Transverse colon (tissue), 3 donors: ENCODE measurements around the gene NMT2.

Experiments used
- POLR2A ChIP-seq: fragments of 450-650 bp; IDR thresholded peaks from one replicate; pipeline ENCODE4 v1.6.1; 2016; ENCODE audit warnings: antibody characterized with exemption, mild to moderate bottlenecking, moderate library complexity
- TF ChIP-seq, protein P1 (sequence below), 5 experiments: fragments of 200-600 bp in 3 of 5; fragments of 450-650 bp in 2 of 5; sonication (generic) in 3 of 5; IDR thresholded peaks; 1 replicate in 2 of 5; 2 replicates in 3 of 5; pipeline ENCODE4 v1.5.1; 2016 to 2017; ENCODE audit warnings: antibody characterized with exemption in 5 of 5, inconsistent platforms in 3 of 5, mild to moderate bottlenecking in 2 of 5, moderate library complexity in 1 of 5

DNA sequence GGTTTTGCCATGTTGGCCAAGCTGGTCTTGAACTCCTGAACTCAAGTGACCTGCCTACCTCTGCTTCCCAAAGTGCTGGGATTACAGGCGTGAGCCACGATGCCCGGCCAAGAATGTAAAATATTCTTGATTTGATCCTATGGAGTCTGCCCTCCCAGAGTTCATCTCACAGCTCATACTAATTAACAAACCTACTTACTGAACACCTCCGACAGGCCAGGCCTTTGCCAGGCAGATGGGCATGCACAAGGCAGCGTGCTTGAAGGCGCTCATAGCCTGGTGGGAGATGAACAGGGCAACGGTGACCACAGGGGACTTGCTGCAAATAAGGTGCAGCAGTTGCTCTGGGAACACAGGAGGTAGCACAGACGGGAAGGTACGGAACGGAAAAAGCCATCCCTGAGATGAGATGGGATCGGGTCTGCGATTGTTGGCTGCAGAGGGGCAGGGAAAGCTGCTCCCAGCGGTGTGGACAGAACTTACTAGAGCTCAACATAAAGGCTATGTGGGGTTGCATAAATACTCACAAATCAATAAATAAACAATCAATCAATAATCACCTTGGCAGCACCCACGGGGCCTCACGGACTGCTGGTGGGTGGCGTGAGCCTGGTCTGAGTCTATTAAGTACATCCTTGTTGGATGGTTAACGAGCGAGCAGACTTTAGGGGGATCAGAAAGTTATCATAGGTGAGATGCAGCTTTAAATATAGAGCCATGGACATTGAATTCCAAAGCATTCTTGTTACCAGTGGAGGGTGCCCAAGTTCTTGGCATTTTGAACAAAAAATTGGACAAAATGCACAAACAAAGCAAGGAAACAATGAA, 84.6 kb downstream of the NMT2 start:
- TF ChIP-seq, protein P1, sequence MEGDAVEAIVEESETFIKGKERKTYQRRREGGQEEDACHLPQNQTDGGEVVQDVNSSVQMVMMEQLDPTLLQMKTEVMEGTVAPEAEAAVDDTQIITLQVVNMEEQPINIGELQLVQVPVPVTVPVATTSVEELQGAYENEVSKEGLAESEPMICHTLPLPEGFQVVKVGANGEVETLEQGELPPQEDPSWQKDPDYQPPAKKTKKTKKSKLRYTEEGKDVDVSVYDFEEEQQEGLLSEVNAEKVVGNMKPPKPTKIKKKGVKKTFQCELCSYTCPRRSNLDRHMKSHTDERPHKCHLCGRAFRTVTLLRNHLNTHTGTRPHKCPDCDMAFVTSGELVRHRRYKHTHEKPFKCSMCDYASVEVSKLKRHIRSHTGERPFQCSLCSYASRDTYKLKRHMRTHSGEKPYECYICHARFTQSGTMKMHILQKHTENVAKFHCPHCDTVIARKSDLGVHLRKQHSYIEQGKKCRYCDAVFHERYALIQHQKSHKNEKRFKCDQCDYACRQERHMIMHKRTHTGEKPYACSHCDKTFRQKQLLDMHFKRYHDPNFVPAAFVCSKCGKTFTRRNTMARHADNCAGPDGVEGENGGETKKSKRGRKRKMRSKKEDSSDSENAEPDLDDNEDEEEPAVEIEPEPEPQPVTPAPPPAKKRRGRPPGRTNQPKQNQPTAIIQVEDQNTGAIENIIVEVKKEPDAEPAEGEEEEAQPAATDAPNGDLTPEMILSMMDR (IDR thresholded peaks at IDR 0.05), result no peak
- no peak for TF ChIP-seq POLR2A
